Activated CD8-positive, alpha-beta T cell treated with anti-CD3 and anti-CD28 coated beads, Interleukin-2, amount 10 ng/mL, durations not matched to agents 7 days and 5 days (primary cell): ENCODE measurements around the gene ASB1. TPM values are rescaled to one million over a fixed set of nuclear protein-coding genes. Genes with fewer than 3 reads are reported as not detected.

Experiments
- ATAC-seq: fragments of 150-1000 bp; cut with Tn5 transposase; one replicate; pipeline ENCODE4 v1.10.0; 2021; ENCODE audit warnings: moderate library complexity
- CTCF ChIA-PET: fragments of 350-600 bp; sonication (Branson Sonifier 250); formaldehyde crosslinking; loops from one replicate; lab custom pipeline; 2021; ENCODE audit warnings: antibody characterized with exemption; lab: Charles Lee
- POLR2A ChIA-PET: fragments of 350-600 bp; sonication (Branson Sonifier 250); formaldehyde crosslinking; loops from one replicate; lab custom pipeline; 2021; ENCODE audit warnings: antibody characterized with exemption; lab: Charles Lee
- DNase-seq: peaks from one replicate; pipeline ENCODE4 v3.0.0-alpha.2; 2020
- H3K27ac Mint-ChIP-seq: one replicate; pipeline ENCODE4 v1.8.0; 2021; ENCODE audit warnings: mild to moderate bottlenecking, mixed read lengths
- H3K27me3 Mint-ChIP-seq: one replicate; pipeline ENCODE4 v1.8.0; 2021; ENCODE audit warnings: low read depth, mixed read lengths
- H3K36me3 Mint-ChIP-seq: one replicate; pipeline ENCODE4 v1.8.0; 2021; ENCODE audit warnings: low read depth, mixed read lengths
- H3K4me1 Mint-ChIP-seq: one replicate; pipeline ENCODE4 v1.8.0; 2021; ENCODE audit warnings: low read depth, mixed read lengths
- H3K4me3 Mint-ChIP-seq: one replicate; pipeline ENCODE4 v1.8.0; 2021; ENCODE audit warnings: mild to moderate bottlenecking, mixed read lengths
- H3K9me3 Mint-ChIP-seq: one replicate; pipeline ENCODE4 v1.8.0; 2022; ENCODE audit warnings: mixed read lengths; ENCODE audit not compliant: insufficient read depth
- total RNA-seq, 2 experiments: library from RNA; stranded (reverse); gene quantifications; one replicate each; pipeline ENCODE4 v1.2.3, GENCODE V29; 2021

ASB1 gene
- total RNA-seq, 2 experiments from 2014 or later = 27.9 to 31.0 TPM

DNA sequence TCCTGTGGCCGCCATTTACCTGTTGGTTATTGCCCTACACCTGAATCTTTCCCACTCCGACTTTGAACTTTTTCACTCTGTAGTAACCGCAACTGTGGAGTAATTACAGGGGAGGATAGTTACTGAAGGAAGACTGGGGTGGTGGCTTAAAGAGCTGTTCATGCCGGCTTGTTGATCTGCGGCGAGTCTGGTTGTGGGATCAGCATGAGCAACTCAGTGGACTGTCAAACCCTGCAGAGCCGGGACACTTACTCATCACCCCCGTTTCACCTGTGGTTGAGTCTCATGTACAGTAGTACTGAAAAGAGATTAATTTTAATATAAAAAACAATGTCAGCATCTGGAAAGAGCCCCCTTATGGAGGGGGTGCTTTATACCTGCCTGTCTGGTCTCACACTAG is 2.1 kb downstream of the ASB1 start:
- H3K27ac Mint-ChIP-seq = no peak overlapping the region
- H3K27me3 Mint-ChIP-seq = no peaks in the 10 kb centered on the region
- H3K9me3 Mint-ChIP-seq = no peaks in the 10 kb centered on the region
- CTCF ChIA-PET = no interaction called here
- POLR2A ChIA-PET = interaction anchor here (1.5 to 1.6 kb wide), 2 partner anchors 10 to 47 kb away, joined by 3 to 6 read pairs; no protein-coding TSS in a partner anchor
- ATAC-seq = no peak
- H3K4me1 Mint-ChIP-seq = peaks cover 59% of the 10 kb centered on the region
- DNase-seq = no peak
- peak overlapping the region; percentile 92 for H3K4me3 Mint-ChIP-seq
- H3K36me3 Mint-ChIP-seq = peaks cover 43% of the 10 kb centered on the region

DNA sequence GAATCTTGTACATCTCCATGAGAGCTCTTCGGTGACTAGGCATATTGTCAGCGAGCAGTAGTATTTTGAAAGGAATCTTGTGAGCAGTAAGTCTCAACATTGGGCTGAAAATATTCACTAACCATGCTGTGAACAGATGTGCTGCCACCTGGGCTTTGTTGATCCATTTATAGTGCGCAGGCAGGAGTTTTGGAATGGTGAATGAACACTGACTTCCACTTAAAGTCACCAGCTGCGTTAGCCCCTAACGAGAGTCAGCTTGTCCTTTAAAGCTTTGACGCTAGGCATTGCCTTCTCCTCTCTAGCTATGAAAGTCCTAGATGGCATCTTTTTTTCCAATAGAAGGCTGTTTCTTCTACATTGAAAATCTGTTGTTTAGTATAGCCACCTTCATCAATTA is 4.1 kb downstream of the ASB1 start:
- POLR2A ChIA-PET = no interaction called here
- Mint-ChIP-seq H3K27me3 (no peaks in the 10 kb centered on the region), H3K9me3 (no peaks in the 10 kb centered on the region), H3K36me3 (peaks cover 57% of the 10 kb centered on the region), H3K4me1 (peaks cover 46% of the 10 kb centered on the region), H3K4me3 (no peak overlapping the region), H3K27ac (no peak overlapping the region)
- CTCF ChIA-PET = interaction anchor here (1.5 kb wide), 2 partner anchors 9 to 60 kb away, joined by 3 to 10 read pairs; no protein-coding TSS in a partner anchor
- no peak for DNase-seq
- ATAC-seq = no peak

DNA sequence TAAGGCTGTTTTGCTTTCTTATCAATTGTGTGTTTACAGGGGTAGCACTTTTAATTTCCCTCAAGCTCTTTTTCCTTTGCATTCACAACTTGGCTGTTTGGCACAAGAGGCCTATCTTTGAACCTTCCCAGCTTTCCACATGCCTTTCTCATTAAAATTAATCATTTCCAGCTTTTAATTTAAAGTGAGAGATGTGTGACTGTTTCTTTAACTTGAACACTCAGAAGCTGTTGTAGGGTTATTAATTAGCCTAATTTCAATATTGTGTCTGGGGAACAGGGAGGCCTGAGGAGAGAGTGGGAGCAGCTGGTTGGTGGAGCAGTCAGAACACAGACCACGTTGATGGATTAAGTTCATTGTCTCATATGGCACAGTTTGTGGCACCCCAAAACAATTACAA is 4.7 kb downstream of the ASB1 start:
- POLR2A ChIA-PET = no interaction called here
- Mint-ChIP-seq H3K9me3 (no peaks in the 10 kb centered on the region), H3K27me3 (no peaks in the 10 kb centered on the region), H3K27ac (no peak overlapping the region), H3K4me1 (peaks cover 42% of the 10 kb centered on the region), H3K4me3 (no peak overlapping the region), H3K36me3 (peaks cover 61% of the 10 kb centered on the region)
- DNase-seq (no peak), ATAC-seq (no peak)
- CTCF ChIA-PET = interaction anchor here (1.5 kb wide), 2 partner anchors 8 to 61 kb away, joined by 3 to 10 read pairs; no protein-coding TSS in a partner anchor

DNA sequence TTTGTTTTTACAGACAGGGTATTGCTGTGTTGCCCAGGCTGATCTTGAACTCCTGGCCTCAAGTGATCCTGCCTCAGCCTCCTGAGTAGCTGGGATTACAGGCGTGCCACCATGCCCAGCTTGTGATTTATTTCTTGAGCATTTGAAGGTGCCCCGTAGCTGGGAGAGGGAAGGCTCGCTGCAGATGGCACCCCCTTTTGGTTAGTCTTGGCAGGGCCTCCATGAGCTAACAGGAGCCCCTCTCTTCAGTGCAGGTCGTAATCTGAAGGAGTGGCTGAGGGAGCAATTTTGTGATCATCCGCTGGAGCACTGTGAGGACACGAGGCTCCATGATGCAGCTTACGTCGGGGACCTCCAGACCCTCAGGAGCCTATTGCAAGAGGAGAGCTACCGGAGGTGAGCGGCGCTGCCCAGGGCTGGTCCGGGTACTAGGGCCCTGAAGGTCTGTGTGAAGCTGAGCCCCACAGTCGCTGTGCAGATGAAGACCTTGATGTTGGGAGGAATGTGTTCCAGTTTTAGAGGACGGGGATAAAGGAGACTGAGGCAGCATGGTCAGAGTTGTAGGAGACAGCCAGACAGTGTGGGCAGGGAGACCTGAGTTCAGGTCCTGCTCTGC is 6.7 kb downstream of the ASB1 start:
- POLR2A ChIA-PET = no interaction called here
- CTCF ChIA-PET = interaction anchor here (1.3 kb wide), 1 partner anchor 62 kb away, joined by 4 read pairs; no protein-coding TSS in a partner anchor

DNA sequence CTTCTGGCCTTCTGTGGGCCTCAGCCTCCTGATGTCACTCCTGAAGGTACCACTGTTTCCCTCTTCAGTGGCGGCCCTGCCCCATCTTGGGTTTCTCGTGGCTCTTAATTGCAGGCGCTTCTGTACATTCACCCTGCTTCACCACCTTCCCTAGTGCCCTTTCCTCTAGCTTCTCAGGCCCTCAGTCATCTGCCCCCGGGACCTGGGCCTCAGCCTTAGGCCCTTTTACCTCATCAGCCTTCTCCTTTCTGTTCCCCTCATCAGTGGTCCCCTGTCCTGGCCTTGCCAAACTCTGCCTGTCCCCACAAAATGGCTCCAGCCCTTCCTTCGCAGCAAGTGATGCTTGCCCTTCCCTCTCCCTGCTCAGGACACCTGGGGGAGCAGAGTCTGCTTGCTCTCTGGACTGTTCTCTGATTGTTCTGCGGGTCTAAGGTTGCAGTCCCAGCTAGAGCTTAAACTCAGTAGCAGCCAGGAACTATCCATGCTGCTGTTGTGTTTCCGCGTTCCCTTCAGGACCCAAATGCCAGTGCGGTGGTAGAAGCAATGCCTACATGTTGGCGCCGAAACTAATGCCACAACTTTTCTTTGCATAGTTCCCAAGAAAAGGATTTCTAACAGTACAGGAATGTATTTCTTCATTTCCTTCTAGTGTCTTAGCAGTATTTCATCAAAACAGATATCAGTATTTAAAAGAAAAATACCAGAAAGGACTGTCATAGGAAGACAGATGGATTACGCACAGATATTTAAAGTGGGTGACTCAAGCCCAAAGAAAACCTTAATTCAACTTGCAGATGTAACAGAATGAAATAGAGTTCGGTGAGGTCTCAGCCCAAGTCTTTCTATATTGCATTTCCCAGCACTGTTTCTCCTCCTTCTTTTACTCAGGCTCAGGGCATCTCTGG is 7.5 kb downstream of the ASB1 start:
- H3K4me3 Mint-ChIP-seq = no peak overlapping the region

More for the DNA sequence above, 6.7 kb downstream of the ASB1 start:
- Mint-ChIP-seq H3K27ac (no peak overlapping the region), H3K4me3 (no peak overlapping the region), H3K4me1 (peaks cover 38% of the 10 kb centered on the region), H3K27me3 (no peaks in the 10 kb centered on the region), H3K9me3 (no peaks in the 10 kb centered on the region), H3K36me3 (peaks cover 63% of the 10 kb centered on the region)
- ATAC-seq (no peak), DNase-seq (no peak)

DNA sequence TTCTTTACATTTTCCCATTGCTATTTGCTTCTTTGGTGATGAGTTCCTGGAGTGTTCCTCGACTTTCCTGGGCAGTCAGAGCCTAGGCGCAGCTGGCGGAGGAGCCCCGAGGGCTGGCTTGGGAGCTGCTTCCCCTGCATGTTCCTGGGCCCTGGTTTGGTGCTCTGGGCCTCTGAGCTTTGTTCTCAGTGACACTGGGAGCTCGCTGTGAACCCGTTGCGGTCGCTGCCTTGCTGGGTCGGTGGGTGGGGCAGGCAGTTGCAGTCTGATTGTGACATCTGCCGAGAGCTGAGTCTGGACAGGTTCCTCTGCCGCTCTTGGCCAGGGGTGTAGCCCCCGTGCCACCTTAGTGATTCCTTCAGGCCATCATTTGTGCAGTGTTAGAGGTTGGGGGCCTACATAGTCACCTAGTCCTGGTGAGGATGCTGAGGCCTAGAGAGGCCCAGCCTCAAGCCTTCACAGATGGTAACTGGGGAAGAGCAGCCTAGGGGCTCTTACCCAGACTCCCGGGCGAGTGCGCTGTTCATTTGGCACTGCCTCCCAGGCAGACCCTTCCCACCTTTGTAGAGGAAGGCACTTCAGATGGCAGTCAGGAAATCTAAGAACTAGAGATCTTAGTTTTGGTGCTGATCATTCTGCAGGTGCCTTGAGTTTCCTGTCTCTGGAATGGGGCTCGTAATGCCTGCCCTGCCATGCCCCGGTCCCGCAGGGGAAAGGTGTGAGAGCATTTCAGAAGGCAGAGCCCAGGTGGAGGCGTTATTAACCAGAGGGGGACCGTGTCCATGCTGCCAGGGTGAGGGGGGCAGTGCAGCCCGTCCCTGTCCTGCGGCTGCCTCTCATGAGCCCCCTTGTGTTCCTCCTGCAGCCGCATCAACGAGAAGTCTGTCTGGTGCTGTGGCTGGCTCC is 8.4 kb downstream of the ASB1 start:
- peaks cover 35% of the 10 kb centered on the region for H3K4me1 Mint-ChIP-seq
- H3K9me3 Mint-ChIP-seq = no peaks in the 10 kb centered on the region
- POLR2A ChIA-PET = no interaction called here
- CTCF ChIA-PET = no interaction called here
- H3K27ac Mint-ChIP-seq = peak overlapping the region; percentile 13
- DNase-seq (no peak), ATAC-seq (no peak)
- H3K36me3 Mint-ChIP-seq = peaks cover 61% of the 10 kb centered on the region
- no peak overlapping the region for H3K4me3 Mint-ChIP-seq
- no peaks in the 10 kb centered on the region for H3K27me3 Mint-ChIP-seq

More for the DNA sequence above, 7.5 kb downstream of the ASB1 start:
- Mint-ChIP-seq H3K27me3 (no peaks in the 10 kb centered on the region), H3K9me3 (no peaks in the 10 kb centered on the region), H3K36me3 (peaks cover 63% of the 10 kb centered on the region), H3K27ac (peak overlapping the region; percentile 13), H3K4me1 (peaks cover 39% of the 10 kb centered on the region)
- ATAC-seq = no peak
- DNase-seq = no peak
- POLR2A ChIA-PET = no interaction called here
- CTCF ChIA-PET = interaction anchor here (1.3 kb wide), 1 partner anchor 63 kb away, joined by 4 read pairs; no protein-coding TSS in a partner anchor

DNA sequence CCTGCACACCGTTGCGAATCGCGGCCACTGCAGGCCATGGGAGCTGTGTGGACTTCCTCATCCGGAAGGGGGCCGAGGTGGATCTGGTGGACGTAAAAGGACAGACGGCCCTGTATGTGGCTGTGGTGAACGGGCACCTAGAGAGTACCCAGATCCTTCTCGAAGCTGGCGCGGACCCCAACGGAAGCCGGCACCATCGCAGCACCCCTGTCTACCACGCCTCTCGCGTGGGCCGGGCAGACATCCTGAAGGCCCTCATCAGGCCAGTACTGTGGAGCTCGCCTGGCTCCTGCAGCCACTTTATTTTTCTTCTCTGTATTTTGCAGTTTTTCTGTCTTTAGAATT is 9.0 kb downstream of the ASB1 start:
- no peak overlapping the region for H3K4me3 Mint-ChIP-seq
- H3K27me3 Mint-ChIP-seq = no peaks in the 10 kb centered on the region
- ChIA-PET CTCF (interaction anchor here (1.2 kb wide), 1 partner anchor 66 kb away, joined by 3 read pairs; no protein-coding TSS in a partner anchor), POLR2A (no interaction called here)
- H3K9me3 Mint-ChIP-seq = no peaks in the 10 kb centered on the region
- ATAC-seq (no peak), DNase-seq (no peak)
- peaks cover 29% of the 10 kb centered on the region for H3K4me1 Mint-ChIP-seq
- H3K27ac Mint-ChIP-seq = no peak overlapping the region
- peaks cover 58% of the 10 kb centered on the region for H3K36me3 Mint-ChIP-seq

DNA sequence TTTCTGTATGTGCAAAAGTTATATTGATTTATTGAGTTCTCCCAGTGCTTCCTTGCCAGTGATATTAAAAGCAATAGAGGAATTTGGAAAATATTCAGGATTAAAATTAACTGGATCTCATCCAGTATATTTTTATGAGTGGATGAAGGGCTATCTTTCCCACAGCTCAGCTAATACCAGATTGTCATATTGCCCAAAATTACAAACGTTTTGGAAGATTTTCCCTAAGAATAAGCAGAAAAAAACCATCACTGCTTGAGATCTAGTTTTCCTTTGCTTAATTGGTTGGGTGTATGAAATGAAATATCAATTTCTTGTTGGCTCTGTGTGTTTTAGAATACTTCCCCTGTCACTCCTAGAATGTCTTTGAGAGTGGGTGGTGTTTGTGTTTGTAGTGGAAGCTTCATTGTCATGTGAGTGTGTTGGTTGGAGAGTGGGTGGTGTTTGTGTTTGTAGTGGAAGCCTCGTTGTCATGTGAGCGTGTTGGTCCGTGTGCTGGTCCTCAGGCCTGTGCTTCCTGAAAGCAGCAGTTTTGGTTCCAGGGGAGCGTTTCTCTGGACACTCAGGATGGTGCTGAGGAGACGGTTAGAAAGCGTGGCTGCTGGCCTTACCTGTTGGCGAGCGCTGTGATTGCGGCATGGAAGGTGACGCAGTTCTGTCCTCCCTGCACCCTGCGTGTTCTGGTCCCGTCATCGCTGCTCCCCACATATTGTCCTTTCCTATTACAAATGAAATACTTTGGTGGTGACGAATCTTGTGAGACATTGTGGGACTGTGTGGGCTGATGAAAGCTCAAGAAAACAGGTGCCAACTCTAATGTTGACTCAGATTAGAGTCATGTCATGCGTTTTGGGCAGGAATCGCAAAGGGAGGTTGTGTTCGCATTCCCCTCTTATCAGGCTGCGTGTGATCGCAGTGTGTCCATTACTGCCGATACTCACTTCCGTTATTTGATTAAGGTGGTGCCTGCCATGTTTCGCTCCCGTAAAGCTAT is 12.4 kb downstream of the ASB1 start:
- no peak for DNase-seq
- POLR2A ChIA-PET = interaction anchor here (1.1 to 1.3 kb wide), 2 partner anchors 10 to 11 kb away, joined by 3 to 6 read pairs; no protein-coding TSS in a partner anchor
- ATAC-seq = no peak
- CTCF ChIA-PET = interaction anchor here (1.0 to 1.1 kb wide), 2 partner anchors 8 to 17 kb away, joined by 3 read pairs; no protein-coding TSS in a partner anchor
- Mint-ChIP-seq H3K36me3 (peaks cover 57% of the 10 kb centered on the region), H3K27ac (no peak overlapping the region), H3K4me3 (no peak overlapping the region), H3K27me3 (no peaks in the 10 kb centered on the region), H3K4me1 (peaks cover 27% of the 10 kb centered on the region), H3K9me3 (no peaks in the 10 kb centered on the region)

DNA sequence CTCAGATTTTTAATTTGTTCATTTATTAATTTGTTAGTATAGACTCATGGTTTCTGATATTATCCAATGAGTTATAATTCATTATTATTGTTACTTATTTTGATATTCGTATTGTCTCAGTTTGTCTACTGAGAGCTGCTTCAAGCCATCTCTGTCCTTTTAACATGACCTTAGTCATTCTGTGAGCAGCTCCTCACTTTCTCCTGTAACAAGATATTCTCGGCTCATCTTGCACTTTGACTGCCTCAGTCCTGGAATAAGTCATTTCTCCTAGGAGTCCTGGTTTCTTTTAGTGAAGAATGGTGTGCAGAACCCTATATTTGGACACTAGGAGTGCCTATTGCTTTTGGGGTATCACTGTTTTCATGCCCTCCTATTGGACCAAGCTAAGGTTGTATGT is 13.2 kb downstream of the ASB1 start:
- no peak for DNase-seq
- H3K27ac Mint-ChIP-seq = no peak overlapping the region
- no peaks in the 10 kb centered on the region for H3K9me3 Mint-ChIP-seq
- H3K36me3 Mint-ChIP-seq = peaks cover 57% of the 10 kb centered on the region
- no peaks in the 10 kb centered on the region for H3K27me3 Mint-ChIP-seq
- H3K4me1 Mint-ChIP-seq = peaks cover 27% of the 10 kb centered on the region
- CTCF ChIA-PET = interaction anchor here (1.0 to 1.2 kb wide), 3 partner anchors 8 to 69 kb away, joined by 3 to 4 read pairs (median 3); no protein-coding TSS in a partner anchor
- no peak for ATAC-seq
- POLR2A ChIA-PET = no interaction called here
- no peak overlapping the region for H3K4me3 Mint-ChIP-seq

DNA sequence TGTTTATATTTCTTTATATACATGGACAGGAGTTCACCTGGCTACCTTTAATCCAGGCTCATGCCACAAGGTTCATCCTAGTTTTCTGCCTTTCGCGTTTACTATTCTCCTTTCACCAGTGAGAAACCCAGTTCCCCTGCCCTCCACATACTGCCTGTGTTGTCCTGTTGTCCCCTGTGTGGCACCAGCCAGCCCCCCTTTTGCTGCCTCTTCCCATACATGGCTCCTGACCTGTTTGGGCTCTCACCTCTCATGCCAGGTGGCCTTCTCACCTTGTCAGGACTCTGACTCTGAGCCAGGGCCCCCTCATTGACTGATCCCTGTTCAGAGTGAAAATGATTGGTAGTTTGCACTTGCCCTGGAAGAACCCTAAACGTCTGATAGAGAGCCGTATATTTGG is 13.6 kb downstream of the ASB1 start:
- Mint-ChIP-seq H3K36me3 (peaks cover 59% of the 10 kb centered on the region), H3K9me3 (no peaks in the 10 kb centered on the region), H3K4me1 (peaks cover 27% of the 10 kb centered on the region), H3K27me3 (no peaks in the 10 kb centered on the region), H3K27ac (no peak overlapping the region), H3K4me3 (no peak overlapping the region)
- POLR2A ChIA-PET = no interaction called here
- CTCF ChIA-PET = interaction anchor here (1.0 to 1.2 kb wide), 3 partner anchors 9 to 70 kb away, joined by 3 to 4 read pairs (median 3); no protein-coding TSS in a partner anchor
- ATAC-seq (no peak), DNase-seq (no peak)
